A204.1 (cell line): ENCODE measurements around the gene TTC23.
"Not testable (repeated sequence)": the region's sequence is repeated elsewhere in the genome, so short reads cannot be mapped to it uniquely, and the experiment has no call there.

Source experiments
- FAIRE-seq: peaks from 2 replicates; lab custom pipeline; 2012; peaks lifted over from hg19 to GRCh38; lab: Jason Lieb, UNC

TTC23 gene

DNA sequence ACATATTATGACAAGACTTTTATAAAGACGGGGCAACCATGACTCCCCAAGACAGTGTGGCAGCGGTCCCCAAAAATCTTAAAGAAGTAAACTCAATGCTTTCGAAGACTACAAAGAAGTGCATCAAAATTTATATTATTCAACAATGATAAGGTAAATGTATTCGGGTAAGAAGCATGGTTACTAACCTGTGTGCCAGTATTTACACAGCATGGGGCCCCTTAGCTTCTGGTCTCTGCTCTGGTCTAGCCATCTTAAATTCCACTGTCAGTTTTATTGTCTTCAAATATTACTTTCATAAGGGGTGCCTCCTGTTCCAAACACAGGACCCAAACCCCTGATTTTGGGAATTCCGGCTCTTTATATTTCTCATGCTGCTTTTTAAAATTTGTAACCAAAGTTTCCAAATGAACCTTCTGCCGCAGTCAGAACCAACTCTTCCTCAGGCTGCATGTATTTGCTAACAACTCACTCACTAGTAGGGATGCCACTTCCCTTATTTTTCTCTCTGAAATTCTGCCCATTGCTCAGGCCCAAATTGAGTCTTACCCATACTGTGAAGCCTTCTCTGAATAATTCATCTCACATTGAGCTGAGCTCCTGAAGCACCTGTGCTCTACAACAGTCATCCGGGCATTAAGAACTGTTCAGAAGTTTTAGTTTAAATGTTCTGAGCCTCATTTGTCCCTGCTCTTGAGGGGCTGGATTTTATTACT, 1.2 kb downstream of the TTC23 start:
- FAIRE-seq, result no peak

GRCh38 chr15:99247062-99247461, 2.3 kb downstream of the TTC23 start:
- FAIRE-seq, result no peak

DNA sequence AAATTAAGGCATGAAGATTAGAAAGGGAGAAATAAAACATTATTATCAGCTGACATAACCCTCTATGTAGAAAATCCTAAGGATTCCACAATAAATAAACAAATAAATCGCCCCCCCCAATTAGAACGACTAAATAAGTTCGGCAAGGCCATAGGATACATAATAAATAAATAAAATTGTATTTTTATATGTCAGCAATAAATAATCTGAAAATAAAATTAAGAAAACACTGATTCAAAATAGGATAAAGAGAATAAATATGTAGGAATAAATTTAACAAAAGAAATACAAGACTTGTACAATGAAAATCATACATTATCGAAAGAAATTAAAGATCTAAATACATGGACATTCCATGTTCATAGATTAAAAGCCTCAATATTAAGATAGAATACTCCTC, 5.1 kb downstream of the TTC23 start:
- peak; percentile 90 for FAIRE-seq

GRCh38 chr15:99241752-99242151, 7.6 kb downstream of the TTC23 start:
- FAIRE-seq, result no peak

DNA sequence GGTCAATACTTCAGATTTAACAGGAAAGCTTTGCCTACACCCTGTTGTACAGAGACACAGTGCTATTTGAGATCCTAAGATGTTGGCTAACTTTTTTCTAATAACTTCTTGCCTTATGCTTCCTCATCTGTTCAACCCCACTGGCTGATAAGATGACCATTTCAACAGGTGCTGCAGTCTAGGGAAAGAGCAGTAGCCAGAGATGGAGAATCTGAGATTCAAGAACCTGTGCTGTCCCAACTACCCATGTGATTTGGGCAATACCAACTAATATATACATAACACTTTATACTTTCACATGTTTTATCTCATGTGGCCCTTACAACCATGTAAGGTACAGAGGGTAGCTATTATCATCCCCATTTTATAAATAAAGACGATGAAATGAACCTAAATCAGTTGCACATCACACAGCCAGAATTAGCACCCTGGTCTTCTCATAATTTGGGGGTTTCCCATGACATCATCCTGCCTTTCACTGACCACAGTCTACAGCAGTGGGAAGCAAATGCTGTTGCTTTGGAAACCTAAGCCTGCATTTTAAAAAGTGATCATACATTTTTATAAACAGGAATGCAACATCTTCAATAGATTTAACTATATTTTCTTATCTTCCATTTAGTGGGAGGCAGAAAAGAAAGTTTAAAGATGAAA, 9.7 kb downstream of the TTC23 start:
- FAIRE-seq, result no peak

DNA sequence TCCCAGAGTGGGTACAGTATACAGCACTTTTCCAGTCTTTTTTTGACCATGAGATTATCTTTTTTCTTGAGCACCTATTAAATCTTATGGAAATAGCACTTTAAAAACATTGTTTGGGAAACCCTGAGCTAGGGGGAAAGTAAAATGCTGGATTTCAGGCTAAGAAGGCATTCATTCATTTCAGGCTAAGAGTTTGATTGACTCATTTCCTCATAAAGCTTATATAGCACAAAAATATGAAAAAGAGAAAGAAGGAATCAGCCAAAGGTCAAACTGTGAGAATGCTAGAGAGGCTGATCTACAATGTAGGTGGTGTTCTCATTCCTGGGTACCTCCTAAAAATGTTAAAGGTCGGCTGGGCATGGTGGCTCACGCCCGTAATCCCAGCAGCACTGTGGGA, 10.5 kb downstream of the TTC23 start:
- FAIRE-seq, result no peak

GRCh38 chr15:99234160-99234559, 15.2 kb downstream of the TTC23 start:
- not testable (repeated sequence) for FAIRE-seq

- no peak for FAIRE-seq
These were observed 16.6 kb downstream of the TTC23 start for GRCh38 chr15:99232740-99233139.

DNA sequence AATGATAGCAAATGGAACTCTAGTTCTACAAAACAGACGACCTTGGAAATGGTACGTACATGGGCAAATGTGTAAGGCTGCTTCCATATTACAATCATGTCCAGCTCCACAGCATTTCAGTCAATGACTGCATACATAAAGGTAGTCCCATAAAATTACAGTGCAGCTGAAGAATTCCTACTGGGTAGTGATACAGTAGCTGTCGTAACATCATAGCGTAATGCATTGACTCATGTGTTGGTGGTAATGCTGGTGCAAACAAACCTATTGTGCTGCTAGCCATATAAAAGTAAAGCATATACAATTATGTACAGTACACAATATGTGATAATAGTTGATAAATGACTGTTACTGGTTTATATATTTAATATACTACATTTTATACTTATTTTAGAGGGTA, 18.5 kb downstream of the TTC23 start:
- no peak for FAIRE-seq

GRCh38 chr15:99228120-99228770, 21.1 kb downstream of the TTC23 start:
- no peak for FAIRE-seq

DNA sequence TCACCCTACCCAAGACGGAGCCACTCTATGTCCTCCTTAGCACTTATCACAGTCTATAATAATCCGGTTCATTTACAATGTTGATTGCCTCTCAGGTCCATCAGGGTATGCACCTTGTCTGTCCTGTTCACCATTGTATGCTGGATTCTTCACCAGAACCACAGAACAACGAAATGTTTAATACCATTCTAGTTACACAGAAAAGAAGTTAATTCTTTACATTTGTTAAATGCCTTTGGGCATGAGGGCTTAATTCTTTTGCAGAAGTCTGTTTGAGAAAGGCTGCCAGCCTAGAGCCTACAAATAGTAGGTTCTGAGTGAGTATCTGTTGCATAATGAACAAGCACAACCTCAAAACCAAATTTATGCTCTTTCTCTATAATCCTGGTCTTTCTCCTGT, 22.6 kb downstream of the TTC23 start:
- no peak for FAIRE-seq

- FAIRE-seq, result no peak
These were observed 24.8 kb downstream of the TTC23 start for GRCh38 chr15:99224372-99225214.

- FAIRE-seq, result peak; percentile 98
These were observed 36.1 kb downstream of the TTC23 start for GRCh38 chr15:99213187-99213811.

GRCh38 chr15:99212406-99212805, 37.0 kb downstream of the TTC23 start:
- FAIRE-seq, result no peak

DNA sequence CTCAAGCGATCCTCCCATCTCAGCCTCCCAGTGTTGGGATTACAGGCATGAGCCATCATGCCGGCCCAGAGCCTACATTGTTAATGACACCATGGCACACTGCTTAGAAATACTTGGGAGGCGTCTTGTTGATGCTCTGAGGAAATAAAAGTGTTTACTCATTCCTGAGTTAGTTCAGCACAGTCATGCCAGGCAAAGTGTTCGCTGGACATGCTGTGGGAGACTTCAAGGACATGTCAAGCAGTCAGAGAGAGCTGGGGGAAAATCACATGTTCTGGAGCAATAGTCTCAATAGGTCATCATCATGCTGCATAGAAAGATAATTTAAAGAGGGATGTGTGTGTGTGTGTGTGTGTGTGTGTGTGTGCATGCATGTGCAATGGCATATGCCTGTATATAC, 37.5 kb downstream of the TTC23 start:
- FAIRE-seq, result no peak

DNA sequence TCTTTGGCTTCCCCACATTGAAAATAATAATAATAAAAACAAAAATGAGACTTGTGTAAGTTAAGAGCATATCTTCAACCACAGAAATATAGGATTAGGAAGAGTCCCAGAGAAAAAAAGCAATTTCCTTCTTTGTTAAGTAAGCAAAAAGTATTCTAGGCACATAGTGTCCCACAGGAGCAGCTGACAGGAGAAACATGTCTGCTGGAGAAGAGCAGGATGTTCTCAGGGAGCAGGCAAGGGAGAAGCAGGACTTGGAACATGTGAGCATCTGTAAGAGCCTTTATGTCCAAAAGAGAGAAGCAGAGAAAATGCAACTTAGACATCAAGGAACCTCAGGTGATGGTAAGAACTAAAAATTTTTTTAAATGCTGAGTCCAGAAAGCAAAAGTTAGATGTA, 39.0 kb downstream of the TTC23 start:
- FAIRE-seq, result no peak

GRCh38 chr15:99209326-99209725, 40.1 kb downstream of the TTC23 start:
- no peak for FAIRE-seq

DNA sequence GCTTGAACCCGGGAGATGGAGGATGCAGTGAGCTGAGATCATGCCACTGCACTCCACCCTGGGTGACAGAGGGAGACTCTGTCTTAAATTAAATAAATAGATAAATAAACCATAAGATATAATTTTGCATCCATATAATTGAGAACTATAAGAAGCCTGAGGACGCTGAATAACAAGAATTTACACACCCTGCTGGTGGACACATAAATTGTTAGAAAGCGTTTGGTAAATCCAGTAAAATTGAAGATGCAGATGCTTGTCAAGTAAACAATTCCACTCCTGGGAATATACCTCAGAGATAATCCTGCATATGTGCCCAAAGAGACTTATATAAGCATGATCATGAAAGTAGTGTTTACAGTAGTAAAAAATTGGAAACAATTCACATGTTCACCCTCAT, 41.7 kb downstream of the TTC23 start:
- FAIRE-seq, result no peak

DNA sequence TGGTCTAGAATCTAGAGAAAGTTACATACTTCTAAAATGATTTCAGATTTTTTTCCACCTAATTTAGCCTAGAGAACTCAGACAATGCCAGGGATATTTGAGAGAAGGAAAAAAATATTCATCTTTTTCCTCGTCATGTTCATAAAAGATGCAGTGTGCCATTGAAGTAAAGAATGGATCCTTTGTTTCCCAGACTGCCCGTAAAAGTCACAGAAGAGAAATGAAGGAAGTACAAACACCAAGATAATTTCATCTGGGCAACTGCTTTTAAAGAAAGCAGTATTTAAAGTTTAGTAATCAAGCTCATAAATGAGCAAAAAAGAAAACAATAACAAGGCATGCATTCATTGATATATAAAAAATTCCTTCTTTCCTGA, 47.2 kb downstream of the TTC23 start:
- FAIRE-seq, result no peak

DNA sequence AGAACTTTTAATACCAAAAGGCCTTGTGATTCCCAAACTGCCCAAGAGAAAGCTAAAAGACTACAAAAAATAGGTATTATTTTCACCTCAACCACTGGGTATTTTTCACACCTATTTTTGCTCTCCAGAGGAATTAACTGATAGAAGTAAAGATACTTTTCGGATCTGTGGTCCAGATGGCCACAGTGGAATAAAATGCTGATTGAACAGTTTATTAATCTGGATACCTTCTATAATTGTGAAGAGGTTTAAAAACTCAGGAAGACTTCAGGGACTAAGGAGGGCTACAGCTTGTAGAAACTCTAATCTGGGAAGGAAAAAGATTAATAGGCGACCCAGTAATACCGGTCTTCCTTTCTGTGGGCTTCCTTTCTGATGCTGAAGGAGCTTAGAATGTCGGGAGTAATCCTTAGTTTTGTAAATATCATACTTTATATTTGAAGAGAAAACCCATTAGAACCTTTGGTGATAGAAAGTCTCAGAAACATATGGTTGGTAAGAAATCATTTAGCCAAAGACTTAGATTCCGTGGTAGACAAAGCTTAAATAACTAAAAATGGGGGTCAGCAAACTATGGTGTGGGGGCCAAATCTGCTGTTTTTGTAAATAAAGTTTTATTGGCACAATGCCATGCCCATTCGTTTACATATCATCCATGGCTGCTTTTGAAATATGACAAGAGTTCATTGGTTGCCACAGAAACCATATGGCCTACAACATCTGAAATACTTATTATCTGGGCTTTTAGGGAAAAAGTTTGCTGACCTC, 47.8 kb downstream of the TTC23 start:
- no peak for FAIRE-seq

DNA sequence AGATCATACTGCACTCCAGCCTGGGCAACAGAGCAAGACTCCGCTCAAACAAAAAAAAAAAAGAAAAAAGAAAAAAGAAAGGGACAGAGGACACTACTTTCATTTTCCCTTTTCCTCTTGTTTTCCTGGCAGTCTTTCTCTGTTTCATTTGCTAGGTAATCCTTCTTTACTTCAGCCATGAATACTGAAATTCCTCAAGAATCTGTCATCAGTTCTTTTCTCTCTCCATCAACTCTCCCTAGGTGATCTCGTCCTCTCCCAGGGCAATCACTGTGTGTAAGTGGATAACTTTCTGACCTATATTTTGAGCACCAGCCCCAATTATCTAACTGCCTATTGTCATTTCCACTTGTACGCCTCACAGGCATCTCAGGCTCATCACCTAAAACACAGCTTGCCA, 51.5 kb downstream of the TTC23 start:
- no peak for FAIRE-seq

- FAIRE-seq, result not testable (repeated sequence)
These were observed 57.2 kb downstream of the TTC23 start for GRCh38 chr15:99192181-99192580.
